HepG2 (cell line): ENCODE data around the gene WRAP73. TPM values are rescaled to one million over a fixed set of nuclear protein-coding genes. Genes with fewer than 3 reads are reported as not detected.

Experiments used
- AKAP8 ChIP-seq: sonication (generic); formaldehyde crosslinking; IDR thresholded peaks from 2 replicates; pipeline ENCODE4 v1.5.1; 2020; ENCODE audit warnings: mild to moderate bottlenecking, missing genetic modification reagents
- CEBPG ChIP-seq: IDR thresholded peaks from 2 replicates; pipeline ENCODE4 v1.6.1; 2016
- ELF1 ChIP-seq: sonication (generic); formaldehyde crosslinking; IDR thresholded peaks from 2 replicates; pipeline ENCODE4 v1.4.0; 2020; ENCODE audit warnings: missing genetic modification reagents
- KLF13 ChIP-seq: sonication (generic); formaldehyde crosslinking; IDR thresholded peaks from 2 replicates; pipeline ENCODE4 v1.4.0; 2020; ENCODE audit warnings: mild to moderate bottlenecking, missing genetic modification reagents
- MAZ ChIP-seq, 2 experiments: sonication (generic) in 1 of 2; formaldehyde crosslinking in 1 of 2; IDR thresholded peaks; 2 replicates each; pipeline versions ENCODE4 v1.5.0 to v1.6.1; 2012 to 2020; ENCODE audit warnings: low read depth in 2 of 2, mild to moderate bottlenecking in 2 of 2, borderline replicate concordance in 1 of 2, improper control_type of control experiment in 1 of 2, low read length in 1 of 2, missing genetic modification reagents in 1 of 2, moderate library complexity in 1 of 2
- NCOA1 ChIP-seq: sonication (generic); formaldehyde crosslinking; IDR thresholded peaks from 2 replicates; pipeline ENCODE4 v1.9.0; 2021; ENCODE audit warnings: missing genetic modification reagents
- RAD21 ChIP-seq: fragments of 450-650 bp; formaldehyde crosslinking; IDR thresholded peaks from 2 replicates; pipeline ENCODE4 v1.5.0; 2020; ENCODE audit warnings: mild to moderate bottlenecking
- STAG1 ChIP-seq: sonication (generic); formaldehyde crosslinking; IDR thresholded peaks from 2 replicates; pipeline ENCODE4 v1.4.0; 2020; ENCODE audit warnings: missing genetic modification reagents
- STAT5B ChIP-seq: sonication (generic); formaldehyde crosslinking; IDR thresholded peaks from 2 replicates; pipeline ENCODE4 v1.4.0; 2020; ENCODE audit warnings: missing genetic modification reagents
- XRCC5 ChIP-seq: fragments of 200-400 bp; formaldehyde crosslinking; optimal IDR thresholded peaks from 2 replicates; pipeline ENCODE3; 2017; ENCODE audit warnings: mild to moderate bottlenecking, low read length
- ZFP91 ChIP-seq: sonication (generic); formaldehyde crosslinking; IDR thresholded peaks from 2 replicates; pipeline ENCODE4 v1.9.0; 2022; ENCODE audit warnings: missing genetic modification reagents, mild to moderate bottlenecking, borderline replicate concordance
- ZNF407 ChIP-seq: sonication (generic); formaldehyde crosslinking; IDR thresholded peaks from one replicate; pipeline ENCODE4 v1.5.1; 2020; ENCODE audit warnings: mild to moderate bottlenecking, missing genetic modification reagents; ENCODE audit errors: not compliant biosample characterization
- ZNF501 ChIP-seq: sonication (generic); formaldehyde crosslinking; IDR thresholded peaks from 2 replicates; pipeline ENCODE4 v1.5.1; 2020; ENCODE audit warnings: mild to moderate bottlenecking, moderate library complexity, missing genetic modification reagents
- ZNF674 ChIP-seq: sonication (generic); formaldehyde crosslinking; IDR thresholded peaks from 2 replicates; pipeline ENCODE4 v1.5.0; 2020; ENCODE audit warnings: low read depth, mild to moderate bottlenecking, missing genetic modification reagents
- ZNF704 ChIP-seq: sonication (generic); formaldehyde crosslinking; IDR thresholded peaks from 2 replicates; pipeline ENCODE4 v1.8.1; 2023; ENCODE audit warnings: mild to moderate bottlenecking, inconsistent platforms, moderate library complexity, missing genetic modification reagents, borderline replicate concordance
- ZNF878 ChIP-seq: sonication (generic); formaldehyde crosslinking; IDR thresholded peaks from 2 replicates; pipeline ENCODE4 v1.8.1; 2023; ENCODE audit warnings: mild to moderate bottlenecking, missing genetic modification reagents, moderate library complexity
- polyA plus RNA-seq, 8 experiments: library from polyadenylated mRNA; depleted of rRNA in 3 of 8; stranded (reverse) in 7 of 8; unstranded in 1 of 8; fragments of >200 nt; fragmentation: Illumina TruSeq in 4 of 8; extraction: Trizol in 4 of 8; gene quantifications; 2 replicates each; pipeline versions ENCODE4 v1.2.1 to v1.2.3, GENCODE V29; 2011 to 2016; ENCODE audit warnings: low read depth in 4 of 8, missing spikeins in 1 of 8, mixed read lengths in 1 of 8; ENCODE audit not compliant: insufficient read depth in 1 of 8
- total RNA-seq, 5 experiments: library from RNA; depleted of rRNA; stranded (reverse); fragments of >200 nt; fragmentation: Illumina TruSeq; extraction: Trizol; gene quantifications; 2 replicates each; pipeline ENCODE4 v1.2.3, GENCODE V29; 2016; ENCODE audit warnings: low read depth in 1 of 5

Gene WRAP73
- total and polyA plus RNA-seq, 2 of the 13 experiments (the other 11 are each of a cell fraction or from before 2014, with no cell fraction given), result 18.1 to 40.4 TPM

- TF ChIP-seq ZNF407 (CRISPR knock-in tag) (no peak), ELF1 (CRISPR knock-in tag) (no peak), ZNF674 (CRISPR knock-in tag) (no peak), NCOA1 (CRISPR knock-in tag) (no peak), CEBPG (CRISPR knock-in tag) (no peak), RAD21 (peak; percentile 75), ZFP91 (CRISPR knock-in tag) (peak; percentile 22; the same call in 1 of the 2 replicates), ZNF501 (CRISPR knock-in tag) (no peak), XRCC5 (peak; percentile 59), AKAP8 (CRISPR knock-in tag) (no peak), STAG1 (CRISPR knock-in tag) (peak; percentile 55), ZNF704 (CRISPR knock-in tag) (no peak), MAZ (IDR thresholded peaks at IDR 0.05; ENCODE audit: borderline replicate concordance, low read depth, low read length) (no peak), MAZ (CRISPR knock-in tag; IDR thresholded peaks at IDR 0.05; ENCODE audit: low read depth) (0 out of 2 replicates have a peak, but pooled peaks have one; percentile 46), ZNF878 (CRISPR knock-in tag) (no peak), STAT5B (CRISPR knock-in tag) (no peak), KLF13 (CRISPR knock-in tag) (no peak)
Measured at GRCh38 chr1:3695326-3696217, 45.7 kb upstream of the WRAP73 start (continued).
